ENCODE measurements around the gene TGDS.

DNA sequence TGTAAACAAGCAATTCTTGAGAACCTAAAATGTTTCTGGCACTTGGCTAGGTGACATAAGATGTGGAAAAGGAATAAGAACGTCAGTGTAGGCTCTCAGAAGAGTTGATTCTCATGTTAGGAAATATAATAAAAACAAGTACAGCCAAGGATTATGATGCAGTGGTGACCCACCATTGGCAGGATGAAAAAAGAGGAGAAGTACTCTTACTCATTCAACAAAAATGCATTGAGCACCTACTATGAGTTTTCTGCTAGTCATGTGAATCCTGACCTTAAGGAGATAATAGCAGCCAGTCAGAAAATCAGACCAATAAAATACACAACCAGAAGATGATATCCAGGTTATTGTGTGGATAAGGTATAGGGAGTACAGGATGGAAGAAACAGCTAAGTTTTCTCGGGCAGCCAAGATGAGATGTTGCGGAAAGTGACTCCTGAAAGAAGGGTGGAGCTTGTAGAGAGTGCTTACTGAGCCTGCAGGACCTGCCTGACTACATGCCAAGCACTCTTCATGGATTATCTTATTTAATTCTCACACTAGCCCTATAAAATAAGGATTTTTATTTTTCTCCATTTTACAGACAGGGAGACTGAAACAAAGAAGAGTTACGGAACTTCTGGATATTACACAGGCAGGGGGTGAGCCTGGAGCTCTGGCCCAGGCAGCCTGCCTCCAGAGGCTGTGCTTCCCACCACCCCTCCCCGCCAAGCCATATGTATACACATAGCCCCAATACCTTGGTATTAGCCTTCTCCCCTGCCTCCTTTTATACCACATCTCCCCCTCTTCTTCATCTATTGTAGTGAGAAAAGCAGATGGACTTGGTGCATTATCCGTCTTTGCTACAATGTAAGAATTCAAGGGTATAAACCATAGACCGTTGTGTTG is 58.0 kb downstream of the TGDS start:
- no peak for TF ChIP-seq YY1 (IDR thresholded peaks at IDR 0.05; ENCODE audit: insufficient read depth, insufficient read length)
- TF ChIP-seq ZNF274 (IDR thresholded peaks at IDR 0.05; ENCODE audit: low read depth, low read length): no peak

Data from NT2/D1 (cell line).